Measurements from ENCODE around the gene OVOL2. TPM values are rescaled to one million over a fixed set of nuclear protein-coding genes. Genes with fewer than 3 reads are reported as not detected.
"Not testable (repeated sequence)": the region's sequence is repeated elsewhere in the genome, so short reads cannot be mapped to it uniquely, and the experiment has no call there.

The OVOL2 gene
- polyA plus RNA-seq, 1 of the 3 experiments (the other 2 are of a cell fraction) = not detected

- Histone ChIP-seq H3K4me2 (no peak overlapping the region), H3K79me2 (ENCODE audit: insufficient read depth) (no peaks in the 10 kb centered on the region), H3K9ac (no peak overlapping the region), H3F3A (replicated peaks; ENCODE audit: insufficient read depth) (no peaks in the 10 kb centered on the region), H3K9me2 (no peaks in the 10 kb centered on the region), H3K36me3 (replicated peaks in 1 of 2; ENCODE audit: control insufficient read depth in 1 of 2, insufficient read depth in 2 of 2, low read length in 1 of 2) (no peaks in the 10 kb centered on the region), H3K9me3 (no peaks in the 10 kb centered on the region), H3K4me1 (ENCODE audit: control insufficient read depth in 1 of 2, insufficient read depth in 2 of 2, low read depth in 1 of 2, low read length in 1 of 2) (no peaks in the 10 kb centered on the region), H2AFZ (ENCODE audit: low read depth) (no peak overlapping the region), H3K27ac (ENCODE audit: low read depth in 2 of 2, low read length in 1 of 2) (no peak overlapping the region), H3K4me3 (ENCODE audit: low read depth in 2 of 2, low read length in 1 of 2) (no peak overlapping the region), H4K20me1 (ENCODE audit: insufficient read depth) (no peaks in the 10 kb centered on the region), H3K27me3 (ENCODE audit: insufficient read depth) (peaks cover 12% of the 10 kb centered on the region; the same call in 1 of the 2 replicates)
- no peak for TF ChIP-seq RCOR1 (IDR thresholded peaks at IDR 0.05; ENCODE audit: low read length)
- TF ChIP-seq NFIC (IDR thresholded peaks at IDR 0.05; ENCODE audit: borderline replicate concordance) = no peak
- TF ChIP-seq CHD2 (IDR thresholded peaks at IDR 0.05; ENCODE audit: low read length, partially characterized antibody) = no peak
- TF ChIP-seq RFX5 (IDR thresholded peaks at IDR 0.05; ENCODE audit: low read length) = no peak
- no peak for TF ChIP-seq CTCF (IDR thresholded peaks at IDR 0.05)
- no peak for TF ChIP-seq USF1 (IDR thresholded peaks at IDR 0.05; ENCODE audit: borderline replicate concordance, low read depth)
- no peak for TF ChIP-seq RAD21 (IDR thresholded peaks at IDR 0.05; ENCODE audit: low read length)
- TF ChIP-seq ELF1 (IDR thresholded peaks at IDR 0.05) = no peak
- TF ChIP-seq TEAD4 (IDR thresholded peaks at IDR 0.05; ENCODE audit: borderline replicate concordance, insufficient read depth) = no peak
- no peak for TF ChIP-seq YY1 (IDR thresholded peaks at IDR 0.05; ENCODE audit: low read depth)
- no peak for TF ChIP-seq IRF3 (IDR thresholded peaks at IDR 0.05; ENCODE audit: low read depth, low read length)
- TF ChIP-seq FOXM1 (IDR thresholded peaks at IDR 0.05; ENCODE audit: low read depth) = no peak
- no peak for TF ChIP-seq FOSL2 (IDR thresholded peaks at IDR 0.05; ENCODE audit: borderline replicate concordance, low read depth)
- no peak for DNase-seq
- 18% methylated on average over 6 of the region's 6 CpGs for WGBS (ENCODE audit: low lambda C conversion rate)
- POLR2A ChIA-PET = no interaction called here
- CTCF ChIA-PET = interaction anchor here (1.4 kb wide), 1 partner anchor 91 kb away, joined by 3 read pairs; no protein-coding TSS in a partner anchor
These were observed 29.3 kb upstream of the OVOL2 start for GRCh38 chr20:18087054-18087453.

GRCh38 chr20:18080836-18081235 lies 23.1 kb upstream of the OVOL2 start:
- WGBS (ENCODE audit: low lambda C conversion rate) = 47% methylated on average over 9 of the region's 9 CpGs
- H3K4me3 ChIP-seq (ENCODE audit: low read depth in 2 of 2, low read length in 1 of 2); H3K27me3 ChIP-seq (ENCODE audit: insufficient read depth); H3K9me3 ChIP-seq; H4K20me1 ChIP-seq (ENCODE audit: insufficient read depth); H3K79me2 ChIP-seq (ENCODE audit: insufficient read depth); H3K4me1 ChIP-seq (ENCODE audit: control insufficient read depth in 1 of 2, insufficient read depth in 2 of 2, low read depth in 1 of 2, low read length in 1 of 2); DNase-seq; H3K9me2 ChIP-seq; H3K4me2 ChIP-seq; H3K27ac ChIP-seq (ENCODE audit: low read depth in 2 of 2, low read length in 1 of 2); H2AFZ ChIP-seq (ENCODE audit: low read depth); CTCF ChIA-PET; POLR2A ChIA-PET; H3K36me3 ChIP-seq (replicated peaks in 1 of 2; ENCODE audit: control insufficient read depth in 1 of 2, insufficient read depth in 2 of 2, low read length in 1 of 2); H3F3A ChIP-seq (replicated peaks; ENCODE audit: insufficient read depth); H3K9ac ChIP-seq: not testable (repeated sequence)
